ENCODE data around the gene TENM3.

Gene TENM3

DNA sequence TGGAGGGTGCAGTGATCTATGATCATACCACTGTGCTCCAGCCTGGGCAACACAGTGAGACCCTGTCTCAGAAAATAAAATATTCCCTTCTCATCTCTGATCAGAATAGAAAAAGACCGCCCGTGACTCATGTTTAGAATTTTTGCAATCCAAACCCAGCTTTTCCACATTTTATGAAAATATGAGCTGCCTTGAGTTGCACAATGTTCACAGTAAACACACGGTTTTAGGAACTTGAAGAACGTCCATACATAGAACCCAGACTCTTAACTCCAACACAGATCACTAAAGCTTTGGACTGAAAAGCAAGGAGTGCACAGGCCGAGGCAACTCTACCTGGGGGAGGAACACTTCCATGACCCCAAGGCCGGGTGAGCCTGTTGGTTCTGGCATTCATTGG, 305.0 kb downstream of the TENM3 start:
- CTCF ChIA-PET = no interaction called here
- no peak overlapping the region for H3K27ac ChIP-seq
- POLR2A ChIA-PET (ENCODE audit: low non-redundant PET) = no interaction called here
- DNase-seq (ENCODE audit: low spot score) = no peak
- TF ChIP-seq, protein P1, sequence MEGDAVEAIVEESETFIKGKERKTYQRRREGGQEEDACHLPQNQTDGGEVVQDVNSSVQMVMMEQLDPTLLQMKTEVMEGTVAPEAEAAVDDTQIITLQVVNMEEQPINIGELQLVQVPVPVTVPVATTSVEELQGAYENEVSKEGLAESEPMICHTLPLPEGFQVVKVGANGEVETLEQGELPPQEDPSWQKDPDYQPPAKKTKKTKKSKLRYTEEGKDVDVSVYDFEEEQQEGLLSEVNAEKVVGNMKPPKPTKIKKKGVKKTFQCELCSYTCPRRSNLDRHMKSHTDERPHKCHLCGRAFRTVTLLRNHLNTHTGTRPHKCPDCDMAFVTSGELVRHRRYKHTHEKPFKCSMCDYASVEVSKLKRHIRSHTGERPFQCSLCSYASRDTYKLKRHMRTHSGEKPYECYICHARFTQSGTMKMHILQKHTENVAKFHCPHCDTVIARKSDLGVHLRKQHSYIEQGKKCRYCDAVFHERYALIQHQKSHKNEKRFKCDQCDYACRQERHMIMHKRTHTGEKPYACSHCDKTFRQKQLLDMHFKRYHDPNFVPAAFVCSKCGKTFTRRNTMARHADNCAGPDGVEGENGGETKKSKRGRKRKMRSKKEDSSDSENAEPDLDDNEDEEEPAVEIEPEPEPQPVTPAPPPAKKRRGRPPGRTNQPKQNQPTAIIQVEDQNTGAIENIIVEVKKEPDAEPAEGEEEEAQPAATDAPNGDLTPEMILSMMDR (conservative IDR thresholded peaks at IDR 0.05; ENCODE audit: low read depth) = no peak

DNA sequence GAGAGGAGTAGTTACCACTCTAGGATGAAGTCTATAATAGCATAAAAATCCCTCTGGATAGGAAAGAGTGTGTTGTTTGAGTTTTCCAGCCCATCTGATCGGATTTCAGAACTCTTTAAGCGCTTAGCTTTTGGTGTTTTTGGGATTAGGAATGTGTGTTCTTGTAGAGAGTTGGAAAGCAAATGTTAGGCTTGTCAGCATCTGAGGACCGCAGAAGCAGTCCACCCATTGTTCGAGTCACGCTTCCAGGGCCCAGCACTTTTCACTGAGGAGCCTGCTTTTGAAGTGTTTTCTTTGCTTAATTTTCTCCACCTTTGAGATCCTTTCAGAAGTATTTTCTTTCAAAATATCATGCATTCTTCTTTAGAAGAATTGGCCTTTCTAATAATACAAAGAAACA, 306.2 kb downstream of the TENM3 start:
- TF ChIP-seq, protein P1 (conservative IDR thresholded peaks at IDR 0.05; ENCODE audit: low read depth) = no peak
- no peak overlapping the region for H3K27ac ChIP-seq
- POLR2A ChIA-PET (ENCODE audit: low non-redundant PET) = no interaction called here
- CTCF ChIA-PET = no interaction called here
- no peak for DNase-seq (ENCODE audit: low spot score)

DNA sequence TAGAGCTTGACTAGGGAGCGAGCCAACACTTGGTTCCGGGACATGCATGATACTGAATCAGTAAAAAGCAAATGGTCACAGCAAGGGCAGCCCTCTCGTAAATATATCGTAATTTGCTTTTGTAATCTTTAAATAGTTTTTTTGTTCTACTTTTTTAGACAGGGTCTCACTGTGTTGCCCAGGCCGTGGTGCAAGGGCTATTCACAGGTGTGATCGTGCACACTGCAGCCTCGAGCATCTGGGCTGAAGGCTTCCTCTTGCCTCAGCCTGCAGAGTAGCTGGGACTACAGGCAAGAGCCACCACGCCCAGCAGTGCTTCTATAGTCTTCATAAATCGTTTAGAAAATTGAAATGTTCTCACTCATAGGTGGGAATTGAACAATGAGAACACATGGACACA, 309.7 kb downstream of the TENM3 start:
- TF ChIP-seq, protein P1 (conservative IDR thresholded peaks at IDR 0.05; ENCODE audit: low read depth) = no peak
- POLR2A ChIA-PET (ENCODE audit: low non-redundant PET) = no interaction called here
- DNase-seq (ENCODE audit: low spot score) = no peak
- CTCF ChIA-PET = no interaction called here
- no peak overlapping the region for H3K27ac ChIP-seq

DNA sequence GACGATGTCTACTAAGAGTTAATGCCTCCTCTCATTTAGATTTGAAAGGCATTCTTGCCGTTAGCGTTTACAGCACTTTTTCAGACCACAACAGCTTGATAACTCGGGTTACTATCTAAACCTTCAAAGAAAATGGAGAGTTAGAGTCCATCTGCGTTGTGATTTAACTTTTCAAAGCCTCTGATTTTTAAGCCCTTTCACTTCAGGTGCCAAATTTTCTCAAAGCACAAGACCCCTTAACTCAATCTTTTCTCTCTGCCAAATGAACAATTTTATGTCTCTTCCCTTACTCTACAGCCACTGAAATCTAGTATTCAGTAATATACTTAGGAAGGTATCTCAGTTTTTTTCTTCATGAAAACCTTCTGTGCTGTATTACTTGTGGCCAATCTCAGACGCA, 310.5 kb downstream of the TENM3 start:
- CTCF ChIA-PET = no interaction called here
- POLR2A ChIA-PET (ENCODE audit: low non-redundant PET) = no interaction called here
- DNase-seq (ENCODE audit: low spot score) = no peak
- TF ChIP-seq, protein P1 (conservative IDR thresholded peaks at IDR 0.05; ENCODE audit: low read depth) = no peak
- no peak overlapping the region for H3K27ac ChIP-seq

DNA sequence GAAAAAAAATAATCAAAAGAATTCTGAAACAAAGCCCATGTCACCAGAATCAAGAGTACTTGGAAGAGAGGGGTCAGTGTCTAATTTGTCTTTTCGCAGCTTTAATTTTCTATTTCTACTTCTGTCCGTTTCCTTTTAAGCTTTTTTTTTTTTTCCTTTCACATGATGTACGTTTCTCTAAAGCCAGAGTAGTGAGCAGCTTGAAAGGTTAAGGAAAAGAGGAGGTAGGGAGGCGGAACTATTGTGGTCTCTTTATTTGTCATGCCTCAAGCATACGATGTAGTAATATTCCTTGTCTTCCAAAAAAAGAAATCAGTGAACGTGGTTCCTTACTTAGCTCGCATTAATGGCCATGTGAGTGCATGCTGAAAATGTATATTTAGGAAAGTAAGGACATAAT, 311.5 kb downstream of the TENM3 start:
- TF ChIP-seq, protein P1 (conservative IDR thresholded peaks at IDR 0.05; ENCODE audit: low read depth) = no peak
- no peak for DNase-seq (ENCODE audit: low spot score)
- H3K27ac ChIP-seq = no peak overlapping the region
- ChIA-PET CTCF (interaction anchor here (0.6 to 0.8 kb wide), 2 partner anchors 12 to 74 kb away, joined by 3 read pairs; no protein-coding TSS in a partner anchor), POLR2A (ENCODE audit: low non-redundant PET) (no interaction called here)

DNA sequence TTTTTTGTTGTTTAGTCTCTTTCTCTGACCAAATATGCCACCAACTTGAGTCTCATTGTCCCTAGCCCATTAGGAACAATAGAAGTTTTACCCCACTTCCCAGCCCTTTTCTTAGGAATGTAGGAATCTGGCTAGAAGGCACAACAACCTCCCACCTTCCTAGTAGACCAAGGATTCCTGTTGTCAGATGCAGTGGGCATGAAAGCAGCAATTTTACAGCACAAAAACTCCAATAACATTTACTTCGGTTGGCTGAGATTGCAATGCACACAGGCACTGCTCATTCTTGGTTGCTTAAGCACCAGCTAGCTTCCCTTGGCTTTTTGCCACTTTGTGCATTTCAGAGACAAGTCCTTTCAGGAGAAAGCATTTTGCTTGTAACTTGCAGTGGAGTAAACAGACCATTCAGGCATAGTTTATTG, 312.8 kb downstream of the TENM3 start:
- TF ChIP-seq, protein P1 (conservative IDR thresholded peaks at IDR 0.05; ENCODE audit: low read depth) = no peak
- ChIA-PET CTCF (no interaction called here), POLR2A (ENCODE audit: low non-redundant PET) (no interaction called here)
- DNase-seq (ENCODE audit: low spot score) = peak; percentile 10
- H3K27ac ChIP-seq = no peak overlapping the region

DNA sequence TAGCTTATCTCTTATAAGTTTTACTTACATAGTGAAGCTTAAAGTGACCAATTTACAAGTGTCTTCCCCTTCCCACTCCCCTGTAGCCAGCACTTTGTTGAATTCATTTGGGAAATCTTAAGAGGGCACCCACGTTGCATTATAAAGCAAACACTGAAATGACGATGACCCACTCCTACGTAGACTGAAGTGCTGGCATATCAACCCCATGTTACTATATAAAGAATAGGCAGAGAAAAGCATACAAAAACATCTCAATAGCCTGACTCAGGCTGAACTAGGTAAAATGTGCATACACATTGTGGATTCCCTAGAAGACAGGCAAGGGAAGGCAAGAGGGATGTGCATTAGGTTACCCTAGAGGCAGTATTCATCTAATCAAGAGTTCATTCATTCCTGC, 313.4 kb downstream of the TENM3 start:
- DNase-seq (ENCODE audit: low spot score) = no peak
- no peak overlapping the region for H3K27ac ChIP-seq
- TF ChIP-seq, protein P1 (conservative IDR thresholded peaks at IDR 0.05; ENCODE audit: low read depth) = no peak
- ChIA-PET POLR2A (ENCODE audit: low non-redundant PET) (no interaction called here), CTCF (interaction anchor here (0.7 kb wide), 1 partner anchor 247 kb away, joined by 4 read pairs; no protein-coding TSS in a partner anchor)

Data from RWPE1 (cell line).